H7 (cell line): ENCODE measurements around the gene PIGM. TPM values are rescaled to one million over a fixed set of nuclear protein-coding genes. Genes with fewer than 3 reads are reported as not detected.

Source experiments
- DNase-seq: peaks from one replicate; pipeline ENCODE4 v3.0.0; 2012
- H3K27me3 ChIP-seq: 2 replicates; pipeline ENCODE4 v1.6.0; 2011; ENCODE audit warnings: mild to moderate bottlenecking, low read length; ENCODE audit not compliant: control insufficient read depth, insufficient read depth
- H3K36me3 ChIP-seq: replicated peaks from 2 replicates; pipeline ENCODE4 v1.5.1; 2011; ENCODE audit warnings: low read length; ENCODE audit not compliant: control insufficient read depth, insufficient read depth
- H3K4me3 ChIP-seq: 2 replicates; pipeline ENCODE4 v1.5.1; 2011; ENCODE audit warnings: low read depth, mild to moderate bottlenecking, control low read depth, low read length, moderate library complexity; ENCODE audit not compliant: insufficient read depth
- total RNA-seq: library from RNA; depleted of rRNA; stranded (reverse); fragments of >200 nt; shearing (Covaris generic); gene quantifications from 2 replicates; pipeline ENCODE4 v1.2.3, GENCODE V29; 2014

Gene PIGM
- total RNA-seq, 1 experiment from 2014 or later, result 3.0 TPM

- Histone ChIP-seq H3K36me3 (no peaks in the 10 kb centered on the region), H3K4me3 (no peak overlapping the region), H3K27me3 (no peaks in the 10 kb centered on the region; the same call in 1 of the 2 replicates)
- DNase-seq, result no peak
These were observed 36.9 kb downstream of the PIGM start for GRCh38 chr1:159994896-159995295.

- DNase-seq, result no peak
- H3K36me3 ChIP-seq, result no peaks in the 10 kb centered on the region
- H3K4me3 ChIP-seq, result no peak overlapping the region
- H3K27me3 ChIP-seq, result no peaks in the 10 kb centered on the region; the same call in 1 of the 2 replicates
These were observed 37.9 kb downstream of the PIGM start for GRCh38 chr1:159993911-159994310.

GRCh38 chr1:159992161-159992560 lies 39.6 kb downstream of the PIGM start:
- H3K36me3 ChIP-seq, result no peaks in the 10 kb centered on the region
- H3K4me3 ChIP-seq, result no peak overlapping the region
- no peaks in the 10 kb centered on the region; the same call in 1 of the 2 replicates for H3K27me3 ChIP-seq
- DNase-seq, result no peak

GRCh38 chr1:159991513-159991912 lies 40.3 kb downstream of the PIGM start:
- H3K27me3 ChIP-seq, result no peaks in the 10 kb centered on the region
- H3K4me3 ChIP-seq, result no peak overlapping the region
- no peaks in the 10 kb centered on the region for H3K36me3 ChIP-seq
- no peak for DNase-seq

GRCh38 chr1:159990005-159990404 lies 41.8 kb downstream of the PIGM start:
- no peaks in the 10 kb centered on the region for H3K27me3 ChIP-seq
- no peaks in the 10 kb centered on the region for H3K36me3 ChIP-seq
- no peak for DNase-seq
- no peak overlapping the region for H3K4me3 ChIP-seq

- H3K36me3 ChIP-seq, result no peaks in the 10 kb centered on the region
- H3K27me3 ChIP-seq, result no peaks in the 10 kb centered on the region
- DNase-seq, result no peak
- no peak overlapping the region for H3K4me3 ChIP-seq
These were observed 42.2 kb downstream of the PIGM start for GRCh38 chr1:159989581-159989980.

GRCh38 chr1:159988006-159988405 lies 43.8 kb downstream of the PIGM start:
- H3K4me3 ChIP-seq, result no peak overlapping the region
- no peaks in the 10 kb centered on the region for H3K27me3 ChIP-seq
- DNase-seq, result no peak
- no peaks in the 10 kb centered on the region for H3K36me3 ChIP-seq

- no peak for DNase-seq
- Histone ChIP-seq H3K4me3 (no peak overlapping the region), H3K27me3 (no peaks in the 10 kb centered on the region), H3K36me3 (no peaks in the 10 kb centered on the region)
These were observed 44.6 kb downstream of the PIGM start for GRCh38 chr1:159987186-159987585.

GRCh38 chr1:159986531-159986930 lies 45.3 kb downstream of the PIGM start:
- no peak for DNase-seq

GRCh38 chr1:159986093-159986492 lies 45.7 kb downstream of the PIGM start:
- DNase-seq, result no peak

More at GRCh38 chr1:159986531-159986930, 45.3 kb downstream of the PIGM start:
- Histone ChIP-seq H3K36me3 (no peaks in the 10 kb centered on the region), H3K27me3 (no peaks in the 10 kb centered on the region), H3K4me3 (no peak overlapping the region)

GRCh38 chr1:159985473-159985872 lies 46.3 kb downstream of the PIGM start:
- no peaks in the 10 kb centered on the region; the same call in 1 of the 2 replicates for H3K27me3 ChIP-seq

More at GRCh38 chr1:159986093-159986492, 45.7 kb downstream of the PIGM start:
- Histone ChIP-seq H3K27me3 (no peaks in the 10 kb centered on the region), H3K4me3 (no peak overlapping the region), H3K36me3 (no peaks in the 10 kb centered on the region)

GRCh38 chr1:159983681-159984080 lies 48.1 kb downstream of the PIGM start:
- no peak for DNase-seq
- Histone ChIP-seq H3K36me3 (no peaks in the 10 kb centered on the region), H3K27me3 (no peaks in the 10 kb centered on the region; the same call in 1 of the 2 replicates), H3K4me3 (no peak overlapping the region)

More at GRCh38 chr1:159985473-159985872, 46.3 kb downstream of the PIGM start:
- no peak for DNase-seq
- Histone ChIP-seq H3K36me3 (no peaks in the 10 kb centered on the region), H3K4me3 (no peak overlapping the region)

GRCh38 chr1:159982280-159982679 lies 49.5 kb downstream of the PIGM start:
- Histone ChIP-seq H3K27me3 (no peaks in the 10 kb centered on the region; the same call in 1 of the 2 replicates), H3K36me3 (no peaks in the 10 kb centered on the region), H3K4me3 (no peak overlapping the region)
- DNase-seq, result no peak

- Histone ChIP-seq H3K36me3 (no peaks in the 10 kb centered on the region), H3K27me3 (no peaks in the 10 kb centered on the region; the same call in 1 of the 2 replicates), H3K4me3 (no peak overlapping the region)
- no peak for DNase-seq
These were observed 50.3 kb downstream of the PIGM start for GRCh38 chr1:159981351-159982055.

- H3K27me3 ChIP-seq, result no peaks in the 10 kb centered on the region; the same call in 1 of the 2 replicates
- no peak overlapping the region for H3K4me3 ChIP-seq
- no peaks in the 10 kb centered on the region for H3K36me3 ChIP-seq
- DNase-seq, result no peak
These were observed 51.0 kb downstream of the PIGM start for GRCh38 chr1:159980786-159981185.
